Measurements from ENCODE around the gene SLC1A7. TPM values are rescaled to one million over a fixed set of nuclear protein-coding genes. Genes with fewer than 3 reads are reported as not detected.

SLC1A7 gene
- total and polyA plus RNA-seq, 2 of the 13 experiments (the other 11 are each of a cell fraction or from before 2014, with no cell fraction given) = 0.04 to 2.0 TPM

GRCh38 chr1:53107570-53108322 is 34.7 kb downstream of the SLC1A7 start (continued):
- TF ChIP-seq ZNF670 (CRISPR knock-in tag; IDR thresholded peaks at IDR 0.05; ENCODE audit: borderline replicate concordance) (no peak), POLR2G (IDR thresholded peaks at IDR 0.05; ENCODE audit: low read depth, low read length) (no peak), ZSCAN9 (CRISPR knock-in tag; IDR thresholded peaks at IDR 0.05; ENCODE audit: borderline replicate concordance) (peak; percentile 87), ZNF567 (CRISPR knock-in tag; IDR thresholded peaks at IDR 0.05; ENCODE audit: borderline replicate concordance) (0 out of 2 replicates have a peak, but pooled peaks have one; percentile 78), USF2 (IDR thresholded peaks at IDR 0.05; ENCODE audit: low read depth, low read length) (no peak), USF2 (CRISPR knock-in tag; IDR thresholded peaks at IDR 0.05; ENCODE audit: borderline replicate concordance) (no peak), JDP2 (CRISPR knock-in tag; IDR thresholded peaks at IDR 0.05; ENCODE audit: borderline replicate concordance) (no peak; the same call in 1 of the 2 replicates), TEAD2 (CRISPR knock-in tag; IDR thresholded peaks at IDR 0.05) (no peak), ESRRA (CRISPR knock-in tag; IDR thresholded peaks at IDR 0.05; ENCODE audit: low read depth) (no peak), YY1 (IDR thresholded peaks at IDR 0.05; ENCODE audit: insufficient read depth, insufficient replicate concordance, low read depth, low read length) (no peak), IRF9 (CRISPR knock-in tag; IDR thresholded peaks at IDR 0.05; ENCODE audit: borderline replicate concordance) (no peak), HOXA7 (CRISPR knock-in tag; IDR thresholded peaks at IDR 0.05) (no peak), HNF4A (CRISPR knock-in tag; IDR thresholded peaks at IDR 0.05) (peak; percentile 62), ZNF451 (CRISPR knock-in tag; IDR thresholded peaks at IDR 0.05) (no peak), CREB1 (IDR thresholded peaks at IDR 0.05) (no peak), CREB1 (CRISPR knock-in tag; IDR thresholded peaks at IDR 0.05) (peak; percentile 77), ZNF274 (CRISPR knock-in tag; IDR thresholded peaks at IDR 0.05) (no peak), KMT2A (CRISPR knock-in tag; IDR thresholded peaks at IDR 0.05) (no peak), PRDM10 (CRISPR knock-in tag; IDR thresholded peaks at IDR 0.05; ENCODE audit: low read depth) (peak; percentile 67; the same call in 1 of the 2 replicates), ZNF891 (CRISPR knock-in tag; IDR thresholded peaks at IDR 0.05) (no peak), HES4 (CRISPR knock-in tag; IDR thresholded peaks at IDR 0.05; ENCODE audit: borderline replicate concordance) (no peak)

Measured in HepG2 (cell line).